DMS53 (cell line): ENCODE results near the gene GALNT6.

Experiments used
- DNase-seq: peaks from one replicate; lab custom pipeline; 2025; lab: John Stamatoyannopoulos, UW

GALNT6 gene, protein sequence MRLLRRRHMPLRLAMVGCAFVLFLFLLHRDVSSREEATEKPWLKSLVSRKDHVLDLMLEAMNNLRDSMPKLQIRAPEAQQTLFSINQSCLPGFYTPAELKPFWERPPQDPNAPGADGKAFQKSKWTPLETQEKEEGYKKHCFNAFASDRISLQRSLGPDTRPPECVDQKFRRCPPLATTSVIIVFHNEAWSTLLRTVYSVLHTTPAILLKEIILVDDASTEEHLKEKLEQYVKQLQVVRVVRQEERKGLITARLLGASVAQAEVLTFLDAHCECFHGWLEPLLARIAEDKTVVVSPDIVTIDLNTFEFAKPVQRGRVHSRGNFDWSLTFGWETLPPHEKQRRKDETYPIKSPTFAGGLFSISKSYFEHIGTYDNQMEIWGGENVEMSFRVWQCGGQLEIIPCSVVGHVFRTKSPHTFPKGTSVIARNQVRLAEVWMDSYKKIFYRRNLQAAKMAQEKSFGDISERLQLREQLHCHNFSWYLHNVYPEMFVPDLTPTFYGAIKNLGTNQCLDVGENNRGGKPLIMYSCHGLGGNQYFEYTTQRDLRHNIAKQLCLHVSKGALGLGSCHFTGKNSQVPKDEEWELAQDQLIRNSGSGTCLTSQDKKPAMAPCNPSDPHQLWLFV

DNA sequence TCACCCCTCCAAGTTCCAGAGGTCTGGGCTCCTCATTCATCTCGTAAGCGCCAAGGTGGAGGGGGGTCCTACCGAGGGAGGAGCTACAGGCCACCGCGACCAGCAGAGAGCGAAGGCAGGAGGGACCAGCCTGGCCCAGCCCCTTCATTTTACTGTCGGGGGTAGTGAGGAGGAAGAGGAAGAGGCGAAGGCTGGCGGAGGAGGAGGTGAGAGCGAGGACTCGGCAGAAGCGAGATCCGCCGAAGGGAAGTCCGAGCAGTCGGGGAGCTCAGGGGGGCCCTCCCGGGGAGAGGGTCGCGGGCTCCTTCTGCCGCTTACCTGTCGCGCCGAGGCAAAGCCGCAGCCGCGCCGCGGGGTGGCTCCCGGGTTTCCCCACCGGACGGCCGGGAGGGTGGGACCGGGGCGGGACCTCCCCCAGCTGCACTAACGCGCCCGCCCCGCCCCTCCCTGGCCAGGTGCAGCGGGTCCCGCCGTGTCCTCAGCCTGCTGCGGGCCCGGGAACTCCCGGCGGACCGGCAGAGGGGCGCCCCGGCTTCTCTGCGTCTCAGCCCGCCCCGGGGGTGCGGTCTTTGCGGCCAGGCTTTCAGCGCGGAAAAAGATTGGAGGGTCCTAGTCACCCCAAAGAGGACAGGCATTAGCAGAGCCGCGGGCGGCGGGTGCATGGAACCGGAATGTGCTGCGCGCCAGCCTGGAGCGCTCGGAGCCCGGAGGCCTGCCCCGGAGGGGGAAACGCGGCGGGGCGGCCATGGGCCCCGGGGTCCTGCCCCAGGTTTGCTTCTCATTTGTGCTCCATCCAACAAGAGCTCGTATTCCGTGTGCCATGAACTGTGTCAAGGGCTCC, at the start of gene GALNT6:
TSS of gene GALNT6 (minus strand) at position 124 of the 841 bp plus-strand sequence. CDS start 11,625 bp downstream, outside the sequence.
- DNase-seq: peak; percentile 87

DNA sequence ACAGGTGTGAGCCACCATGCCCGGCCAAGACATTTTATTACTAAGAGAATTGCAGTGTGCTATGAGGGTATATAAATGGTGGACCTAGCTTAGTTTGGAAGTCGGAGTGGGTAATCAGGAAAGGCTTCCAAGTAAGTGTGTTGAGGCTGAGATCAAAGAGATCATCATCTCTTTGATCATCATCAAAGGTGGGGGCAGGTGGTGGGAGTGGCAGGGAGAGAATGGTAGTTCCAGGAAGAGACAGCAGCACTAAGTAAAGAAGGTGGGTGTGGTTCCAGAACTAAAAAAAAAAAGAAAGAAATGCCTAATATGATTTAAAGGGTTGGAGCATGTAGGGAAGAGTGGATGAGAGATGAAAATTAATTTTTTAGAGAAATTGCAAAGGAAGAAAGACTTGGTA, 48.1 kb upstream of the GALNT6 start:
- DNase-seq: no peak

DNA sequence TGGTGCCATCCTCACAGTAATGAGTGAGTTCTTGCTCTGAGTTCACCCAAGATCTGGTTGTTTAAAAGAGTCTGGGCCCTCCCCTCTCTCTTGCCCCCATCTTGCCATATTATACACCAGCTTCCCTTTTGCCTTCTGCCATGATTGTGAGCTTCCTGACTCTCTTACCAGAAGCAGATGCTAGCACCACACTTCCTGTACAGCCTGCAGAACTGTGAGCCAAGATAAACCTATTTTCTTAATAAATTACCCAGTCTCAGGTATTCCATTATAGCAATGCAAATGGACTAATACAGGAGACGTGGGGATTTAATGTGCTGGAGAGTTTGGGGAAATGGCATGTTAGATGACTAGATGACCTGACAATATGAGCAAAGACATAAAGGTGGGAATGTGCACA, 46.2 kb upstream of the GALNT6 start:
- DNase-seq: no peak

DNA sequence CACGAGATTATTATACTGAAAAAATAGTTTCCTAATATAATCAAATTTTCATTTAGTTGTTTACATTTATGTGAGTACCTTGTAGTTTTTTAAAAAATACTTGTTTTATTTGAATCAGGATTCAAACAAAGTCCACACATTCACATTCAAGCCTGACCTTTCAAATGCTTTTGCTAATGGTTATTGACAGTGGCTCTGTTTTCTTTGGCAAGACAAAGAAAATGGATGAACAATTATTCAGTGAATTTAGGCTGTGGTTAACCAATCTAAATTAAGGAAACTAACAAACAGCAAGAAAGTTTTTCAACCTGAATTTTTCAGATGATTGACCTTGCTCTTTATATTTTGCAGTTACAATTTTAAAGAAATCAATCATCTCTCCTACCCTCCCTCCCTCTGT, 43.1 kb upstream of the GALNT6 start:
- DNase-seq: peak; percentile 9

DNA sequence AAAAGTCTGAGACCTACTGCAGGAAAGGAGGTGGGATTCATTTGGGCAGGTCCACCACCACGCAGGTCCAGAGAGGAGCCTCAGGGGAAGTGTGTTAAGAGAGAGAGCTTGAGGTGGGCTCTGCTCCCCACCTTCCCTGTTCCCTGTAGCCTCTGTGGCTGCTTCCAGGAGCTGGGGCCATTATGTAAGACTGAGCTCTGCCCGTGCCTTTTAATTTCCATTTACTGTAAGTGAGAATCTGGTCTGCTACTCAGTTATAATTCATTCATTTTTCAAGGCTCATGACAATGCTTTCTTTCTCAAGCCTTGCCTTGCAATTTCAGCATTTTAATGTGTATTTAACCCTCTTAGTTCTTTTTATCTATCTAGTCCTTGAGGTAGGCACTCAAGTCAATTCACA, 41.7 kb upstream of the GALNT6 start:
- DNase-seq: no peak

DNA sequence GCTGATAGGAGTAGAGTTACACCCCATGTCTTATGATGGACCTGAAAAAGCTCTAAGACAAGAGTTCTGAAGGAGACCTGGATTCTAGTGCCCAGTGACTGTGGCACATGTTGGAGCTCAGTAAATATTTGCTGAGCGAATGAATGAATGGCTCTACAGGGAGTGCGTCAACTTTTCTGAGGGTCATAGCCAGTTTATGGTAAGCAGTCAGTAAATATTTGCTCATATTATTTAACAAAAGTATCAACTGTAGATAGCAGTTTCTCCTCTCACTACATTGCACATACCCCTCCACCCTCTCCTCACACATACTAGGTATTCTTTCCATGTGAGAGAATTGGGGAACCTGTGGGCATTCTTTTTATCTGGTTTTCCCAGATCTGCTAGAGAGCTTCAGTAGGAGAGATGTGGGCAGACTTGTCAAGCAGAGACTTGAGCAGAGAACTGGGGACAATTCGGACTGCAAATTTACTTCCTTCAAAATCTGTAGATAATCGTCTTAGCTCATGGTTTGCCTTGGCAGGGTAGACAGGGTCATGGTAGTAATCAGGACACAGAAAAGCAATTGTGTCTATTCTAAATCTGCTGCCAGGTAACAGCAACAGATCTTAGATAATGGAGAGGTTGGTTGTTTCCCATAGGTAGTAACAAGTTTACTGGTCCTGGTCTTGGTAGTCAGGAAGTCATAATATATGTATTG, 39.1 kb upstream of the GALNT6 start:
- peak; percentile 92 for DNase-seq

DNA sequence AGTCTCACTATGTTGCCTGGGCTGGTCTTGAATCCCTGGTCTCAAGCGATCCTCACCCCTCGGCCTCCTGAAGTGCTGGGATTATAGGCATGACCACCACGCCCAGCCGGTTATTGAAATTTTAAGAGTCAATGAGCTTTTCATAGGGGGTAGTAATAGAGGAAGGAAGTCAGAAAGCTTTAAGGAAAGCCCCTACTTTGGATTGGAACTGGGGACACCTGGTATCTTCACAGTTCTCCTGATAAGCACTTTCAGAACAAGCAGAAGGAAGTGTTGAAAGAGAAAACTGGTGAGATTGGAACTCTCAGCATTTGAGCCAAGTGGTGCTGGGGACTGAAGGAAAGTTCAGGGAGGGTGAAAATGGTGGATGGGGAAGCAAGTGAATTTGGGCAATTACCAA, 38.5 kb upstream of the GALNT6 start:
- peak; percentile 49 for DNase-seq

DNA sequence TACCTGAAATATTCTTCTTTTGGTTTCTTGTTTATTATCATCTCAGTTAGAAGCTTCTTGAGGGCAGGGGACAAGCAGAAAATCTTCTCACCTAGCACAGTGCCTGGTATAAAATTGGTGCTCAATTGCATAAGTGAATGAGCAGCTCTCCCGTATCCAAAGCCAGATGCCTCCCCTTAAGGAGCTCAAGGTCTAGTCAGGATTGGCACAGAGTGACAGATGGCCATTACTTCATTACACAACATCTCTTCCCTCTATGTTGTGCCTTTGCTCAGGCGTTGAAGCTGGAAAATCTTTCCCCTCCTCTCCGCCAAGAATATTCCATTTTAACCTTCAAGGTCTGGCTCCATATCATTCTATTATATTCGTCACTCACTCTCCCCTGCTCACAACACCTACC, 37.0 kb upstream of the GALNT6 start:
- no peak for DNase-seq

DNA sequence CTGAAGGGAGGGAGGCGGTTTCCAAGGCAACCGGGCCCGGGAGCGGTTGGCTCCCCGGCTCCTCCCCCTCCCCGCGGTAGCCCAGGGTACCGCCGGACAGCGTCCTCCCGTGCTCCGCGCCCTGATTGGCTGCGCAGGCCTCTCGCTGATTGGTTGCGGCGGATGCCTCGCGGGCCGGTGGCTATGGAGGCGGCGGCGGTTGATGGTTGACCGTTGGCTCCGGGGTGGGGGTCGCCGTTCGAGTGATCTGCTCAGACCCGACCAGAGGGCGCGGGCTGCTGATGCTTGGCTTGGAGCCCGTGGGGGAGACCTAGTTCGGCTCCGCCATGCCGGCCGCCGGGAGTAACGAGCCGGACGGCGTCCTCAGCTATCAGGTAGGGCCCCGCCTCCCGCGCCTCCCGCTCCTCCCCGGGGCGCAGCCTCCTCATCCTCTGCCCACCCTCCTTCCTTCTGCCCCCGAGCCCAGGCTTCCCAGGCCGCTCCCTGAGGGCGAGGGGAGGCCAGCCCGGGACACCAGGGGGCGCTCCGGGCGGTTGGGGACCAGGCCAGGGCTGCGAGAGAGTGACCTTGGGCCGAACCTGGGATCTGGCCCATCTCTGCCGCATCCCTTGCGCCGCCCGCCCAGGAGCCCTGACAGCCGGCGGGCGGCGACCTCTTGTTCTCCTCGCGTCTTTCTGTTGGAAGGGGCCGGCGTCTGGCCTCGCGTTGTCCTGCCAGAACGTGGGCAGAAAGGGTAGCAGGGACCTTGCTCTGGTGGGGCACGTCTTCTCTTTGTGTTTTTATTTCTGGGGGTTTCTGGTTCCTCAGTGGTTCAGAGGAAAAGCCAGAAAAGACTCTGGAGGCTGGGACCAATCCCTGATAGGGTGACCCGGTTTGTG, 33.7 kb upstream of the GALNT6 start, which contains the start of gene SLC4A8:
TSS of gene SLC4A8 (plus strand) at position 170 of the 878 bp plus-strand sequence. CDS start at position 327, 157 bp downstream.
- DNase-seq: peak; percentile 98

DNA sequence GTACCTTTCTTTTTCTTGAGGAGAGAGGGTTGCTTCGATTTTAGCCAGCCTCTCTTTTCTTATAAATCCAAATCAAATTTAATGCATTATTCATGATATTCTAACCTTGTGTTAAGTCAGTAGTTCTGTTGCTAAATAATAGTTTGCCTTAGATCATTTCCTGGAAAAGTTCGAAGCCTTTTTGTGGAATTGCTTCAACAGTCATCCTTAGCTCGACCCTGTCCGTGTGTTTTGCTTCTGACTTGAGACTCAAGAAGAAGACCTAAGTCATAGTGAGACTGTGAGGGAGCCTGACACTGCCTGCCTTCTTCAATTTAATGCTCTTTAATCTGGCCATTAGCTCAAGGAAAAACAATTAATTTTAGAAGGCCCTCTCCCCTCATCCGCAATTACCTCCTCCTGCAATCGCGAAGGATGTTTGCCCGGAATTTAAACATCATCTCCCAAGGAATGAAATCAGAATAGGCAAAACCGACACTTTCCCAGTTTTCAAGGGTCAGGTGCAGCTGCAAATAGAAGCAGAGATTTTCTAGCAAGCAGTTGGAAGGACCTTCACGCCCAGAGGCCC, 33.0 kb upstream of the GALNT6 start:
- no peak for DNase-seq

DNA sequence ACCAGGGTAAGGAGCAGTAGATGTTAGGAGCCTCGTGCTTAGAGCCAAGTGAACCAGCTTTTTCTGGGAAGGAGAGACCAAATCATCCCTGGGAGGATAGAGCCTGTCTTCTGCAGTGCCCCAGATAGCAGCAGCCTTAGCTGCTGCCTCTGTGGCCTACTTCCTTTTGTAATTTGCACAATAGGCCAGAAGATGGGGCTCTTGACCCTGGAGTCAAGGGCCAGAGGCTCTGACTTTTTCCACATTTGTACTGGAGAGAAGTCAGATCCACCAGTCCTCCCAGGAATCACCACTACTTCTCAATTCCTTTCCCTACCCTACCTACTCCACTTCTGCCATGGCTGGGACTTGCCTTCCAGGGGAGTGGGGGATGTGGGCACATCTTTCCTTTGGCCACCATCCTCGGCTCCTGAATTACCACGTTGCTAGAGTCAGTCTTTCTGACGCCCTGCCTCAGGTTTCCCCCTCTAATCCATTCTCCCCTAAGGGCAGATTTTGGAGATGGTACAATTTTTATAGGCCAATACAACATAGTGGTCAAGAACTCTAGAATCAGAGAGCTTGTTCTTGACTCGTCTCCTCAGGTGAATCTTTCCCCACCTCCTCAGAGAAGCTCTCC, 30.2 kb upstream of the GALNT6 start:
- DNase-seq: peak; percentile 89

DNA sequence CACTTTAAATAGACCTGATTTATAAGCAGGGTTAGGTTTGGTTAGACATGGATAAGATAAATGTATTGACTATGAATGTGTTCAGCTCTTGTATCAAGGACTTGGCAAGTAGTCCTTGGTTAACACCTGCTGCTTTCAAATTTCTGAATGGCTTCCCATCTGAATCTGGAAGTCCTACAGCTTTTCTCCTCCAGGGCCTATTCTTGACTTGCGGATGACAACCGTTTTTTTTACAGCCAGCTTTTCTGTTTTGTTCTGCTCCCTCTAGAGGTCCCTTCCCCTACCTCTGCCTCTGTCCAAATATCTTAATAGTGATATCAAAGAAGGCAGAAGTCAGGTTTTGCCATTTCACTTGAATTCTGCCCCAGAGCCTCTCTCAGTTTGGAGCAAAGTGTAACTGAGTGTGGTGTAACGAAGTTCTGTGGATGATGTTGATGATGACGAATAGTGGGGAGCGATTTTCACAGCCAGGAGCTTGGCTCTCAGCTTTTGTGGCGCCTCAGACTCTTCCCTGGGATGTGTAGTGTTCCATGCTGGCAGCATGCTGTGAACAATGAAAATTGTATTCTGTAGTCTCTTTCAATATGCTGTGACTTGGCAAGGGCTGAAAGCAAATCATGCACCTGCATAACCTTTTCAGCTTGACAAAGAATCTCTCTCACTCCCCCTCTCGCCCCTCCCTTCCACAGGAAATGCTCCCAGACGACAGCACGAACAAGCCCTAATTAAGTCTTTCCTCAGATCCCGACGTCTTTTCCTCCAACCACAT, 28.4 kb upstream of the GALNT6 start:
- DNase-seq: no peak

DNA sequence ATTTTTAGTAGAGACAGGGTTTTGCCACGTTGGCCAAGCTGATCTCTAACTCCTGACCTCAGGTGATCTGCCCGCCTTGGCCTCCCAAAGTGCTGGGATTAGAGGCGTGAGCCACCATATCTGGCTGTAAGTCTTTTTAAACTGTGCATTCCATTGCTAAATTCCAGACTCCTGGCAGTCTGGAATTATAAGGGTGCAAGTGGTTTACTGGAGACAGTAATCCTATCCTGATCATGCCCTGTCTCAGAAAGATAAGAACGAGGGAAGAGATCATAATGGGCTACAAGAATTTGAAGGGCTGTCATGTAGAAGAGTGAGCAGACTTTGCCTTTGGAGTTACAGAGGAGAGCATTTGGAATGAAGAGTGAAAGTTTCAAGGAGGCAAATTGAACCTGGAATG, 26.6 kb upstream of the GALNT6 start:
- no peak for DNase-seq

DNA sequence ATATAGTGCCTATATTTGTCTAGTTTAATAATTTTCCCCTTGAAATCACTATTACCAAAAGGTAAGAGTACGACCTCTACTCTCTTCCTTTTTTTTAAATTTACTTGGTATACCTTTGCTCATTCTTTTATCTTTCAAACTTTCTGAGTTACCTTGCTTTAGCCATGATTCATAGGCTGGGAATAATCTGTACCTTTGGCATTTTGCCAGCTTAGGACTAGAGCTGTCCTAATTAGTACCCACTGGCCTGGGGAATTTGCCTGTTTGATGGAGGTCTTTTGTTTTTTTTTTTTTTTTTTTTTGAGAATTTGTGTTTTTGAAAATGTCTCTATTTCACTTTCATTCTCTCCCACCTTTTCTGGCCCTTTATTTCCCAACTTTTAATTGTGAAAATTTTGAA, 24.7 kb upstream of the GALNT6 start:
- DNase-seq: peak; percentile 22

DNA sequence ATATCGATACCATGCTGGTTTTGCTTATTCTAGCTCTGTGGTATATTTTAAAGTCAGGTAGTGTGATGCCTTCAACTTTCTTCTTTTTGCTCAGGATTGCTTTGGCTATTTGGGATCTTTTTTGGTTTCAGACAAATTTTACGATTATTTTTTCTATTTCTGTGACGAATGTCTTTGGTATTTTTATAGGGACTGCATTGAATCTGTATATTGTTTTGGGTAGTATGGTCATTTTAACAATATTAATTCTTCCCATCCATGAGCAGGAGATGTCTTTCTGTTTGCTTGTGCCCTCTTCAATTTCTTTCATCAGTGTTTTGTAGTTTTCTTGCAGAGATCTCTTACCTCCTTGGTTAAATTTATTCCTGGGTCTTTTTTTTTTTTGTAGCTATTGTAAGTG, 22.6 kb upstream of the GALNT6 start:
- no peak for DNase-seq

DNA sequence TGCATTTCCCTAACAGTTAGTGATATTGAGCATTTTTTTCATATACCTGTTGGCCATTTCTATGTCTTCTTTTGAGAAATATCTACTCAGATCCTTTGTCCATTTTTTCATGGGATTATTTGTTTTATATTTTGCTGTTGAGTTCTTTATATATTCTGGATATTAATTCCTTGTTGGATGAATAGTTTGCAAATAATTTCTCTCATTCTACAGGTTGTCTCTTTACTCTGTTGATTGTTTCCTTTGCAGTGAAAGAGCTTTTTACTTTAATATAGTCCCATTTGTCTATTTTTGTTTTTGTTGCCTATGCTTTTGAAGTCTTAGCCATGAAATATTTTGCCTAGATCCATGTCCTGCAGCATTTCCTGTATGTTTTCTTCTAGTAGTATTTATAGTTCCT, 21.9 kb upstream of the GALNT6 start:
- no peak for DNase-seq

DNA sequence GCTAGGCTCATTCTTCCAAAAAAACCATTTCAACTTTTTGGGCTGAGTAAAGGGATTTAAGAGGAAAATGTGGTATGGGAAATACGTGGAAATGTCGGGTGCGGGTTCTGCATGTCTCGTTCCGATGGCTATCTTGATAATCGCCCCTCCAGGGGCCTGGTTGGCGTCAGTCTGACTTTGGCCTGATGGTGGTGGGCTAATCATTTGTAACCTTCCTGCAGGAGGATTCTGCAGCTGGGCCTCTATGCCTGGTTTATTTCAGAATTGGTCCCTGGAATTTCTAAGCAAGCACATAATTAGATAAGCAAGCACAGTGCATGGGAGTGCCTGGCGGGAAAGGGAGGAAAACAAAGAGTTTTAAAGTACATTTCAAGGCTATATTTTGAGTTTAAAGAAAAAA, 18.6 kb upstream of the GALNT6 start:
- no peak for DNase-seq

DNA sequence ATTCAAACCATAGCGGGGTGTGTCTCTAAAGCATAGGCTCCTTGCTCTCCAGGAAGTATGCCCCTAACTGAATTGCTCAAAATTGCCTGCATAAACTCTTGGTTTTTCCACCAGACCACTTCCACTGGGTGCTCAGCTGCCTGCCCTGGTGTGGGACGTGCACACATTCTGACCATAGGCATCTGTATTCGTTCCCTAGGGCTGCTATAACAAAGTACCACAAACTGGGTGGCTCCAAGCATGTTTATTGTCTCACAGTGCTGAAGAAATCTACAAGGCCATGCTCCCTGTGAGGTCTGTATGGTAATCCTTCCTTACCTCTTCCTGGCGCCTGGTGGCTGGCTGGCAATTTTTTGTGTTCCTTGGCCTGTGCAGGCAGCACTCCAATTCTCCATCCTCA, 16.4 kb upstream of the GALNT6 start:
- DNase-seq: no peak

DNA sequence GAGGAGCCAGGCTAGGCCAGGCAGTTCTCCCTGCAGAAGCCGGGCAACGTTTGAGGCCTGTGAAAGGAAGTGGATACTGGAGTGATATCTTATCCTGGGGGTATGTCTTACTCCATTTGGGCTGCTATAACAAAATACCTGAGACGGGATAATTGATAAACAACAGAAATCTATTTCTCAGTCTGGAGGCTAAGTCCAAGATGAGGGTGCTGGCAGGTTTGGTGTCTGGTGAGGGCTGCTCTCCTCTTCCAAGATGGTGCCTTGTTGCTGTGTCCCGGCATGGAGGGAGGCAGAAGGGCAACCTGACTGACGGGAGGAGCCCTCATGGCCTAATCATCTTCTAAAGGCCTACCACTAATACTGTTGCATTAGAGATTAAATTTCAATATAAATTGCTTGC, 15.7 kb upstream of the GALNT6 start:
- DNase-seq: no peak
